ENCODE measurements around the gene DACH1.

Gene DACH1

DNA sequence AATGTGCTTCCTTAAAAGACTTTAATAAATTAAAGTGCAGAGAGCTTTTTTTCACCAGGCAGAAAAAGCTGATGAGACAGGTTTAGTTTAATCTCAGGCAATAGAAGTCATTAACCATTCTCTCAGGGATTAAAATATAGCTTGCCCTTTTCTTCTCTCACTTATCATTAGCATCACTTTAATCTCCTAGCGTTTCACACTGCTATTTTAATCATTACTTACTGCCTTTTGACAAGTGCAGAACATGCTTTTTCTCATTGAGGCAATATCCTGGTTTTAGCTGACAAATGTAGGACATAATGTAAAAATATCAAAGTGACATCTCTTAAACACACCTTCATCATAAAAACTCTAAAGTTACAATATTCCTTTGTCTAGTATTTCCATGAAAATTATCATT, 94.6 kb downstream of the DACH1 start:
- no peak for DNase-seq

DNA sequence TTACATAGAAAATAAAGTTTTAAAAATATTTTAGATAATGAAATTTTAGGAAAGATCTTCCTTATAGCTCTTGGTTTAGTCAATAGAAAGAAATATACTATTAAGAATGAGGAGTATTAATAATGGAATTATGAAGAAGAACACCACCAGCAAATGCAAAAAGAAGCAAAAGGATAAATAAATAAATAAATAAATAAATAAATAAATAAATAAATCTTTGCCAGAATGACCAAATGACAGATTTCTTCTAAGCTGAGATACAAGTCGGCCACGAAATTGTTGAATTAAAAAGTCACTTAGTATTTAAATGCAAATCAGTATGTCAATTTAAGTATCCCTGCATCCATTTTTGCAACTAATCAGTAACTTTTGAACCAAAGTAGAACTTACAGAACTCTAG, 95.9 kb downstream of the DACH1 start:
- no peak for DNase-seq

DNA sequence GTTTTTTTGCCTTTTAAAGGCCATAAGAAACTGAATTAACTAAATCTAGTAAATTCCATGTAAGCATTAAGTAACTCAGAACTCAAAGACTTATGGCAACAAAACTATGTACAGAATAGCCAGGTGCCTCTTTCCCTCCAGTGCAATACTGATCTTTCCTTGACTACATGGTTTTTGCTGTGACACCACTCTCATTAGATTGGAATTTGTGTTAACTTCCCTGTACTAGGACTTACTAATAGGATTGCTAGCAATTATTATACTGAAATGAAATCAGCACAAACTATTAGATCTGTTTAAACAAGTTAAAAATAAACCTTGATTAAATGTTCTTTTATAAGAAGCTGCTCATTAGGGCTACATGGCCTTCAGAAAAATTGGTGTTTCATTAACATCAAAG, 96.3 kb downstream of the DACH1 start:
- DNase-seq, result no peak

DNA sequence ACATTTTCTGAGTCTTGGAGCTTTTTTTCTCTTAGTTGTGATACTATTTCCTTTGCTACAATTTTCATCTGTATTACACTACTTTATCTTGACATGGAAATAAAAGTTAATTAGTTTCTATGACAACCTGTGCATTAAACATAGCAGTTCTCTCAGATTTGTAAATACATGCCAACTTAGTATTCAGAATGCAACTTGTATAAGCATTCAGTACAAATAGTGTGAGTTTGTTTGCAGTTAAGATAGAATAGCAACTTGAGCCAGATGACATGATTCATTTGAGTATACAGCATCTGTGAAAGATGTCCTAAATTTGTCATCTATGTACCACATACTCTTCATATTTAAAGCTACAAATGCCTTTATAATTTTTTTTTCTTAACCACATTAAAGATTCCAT, 98.1 kb downstream of the DACH1 start:
- DNase-seq, result no peak

DNA sequence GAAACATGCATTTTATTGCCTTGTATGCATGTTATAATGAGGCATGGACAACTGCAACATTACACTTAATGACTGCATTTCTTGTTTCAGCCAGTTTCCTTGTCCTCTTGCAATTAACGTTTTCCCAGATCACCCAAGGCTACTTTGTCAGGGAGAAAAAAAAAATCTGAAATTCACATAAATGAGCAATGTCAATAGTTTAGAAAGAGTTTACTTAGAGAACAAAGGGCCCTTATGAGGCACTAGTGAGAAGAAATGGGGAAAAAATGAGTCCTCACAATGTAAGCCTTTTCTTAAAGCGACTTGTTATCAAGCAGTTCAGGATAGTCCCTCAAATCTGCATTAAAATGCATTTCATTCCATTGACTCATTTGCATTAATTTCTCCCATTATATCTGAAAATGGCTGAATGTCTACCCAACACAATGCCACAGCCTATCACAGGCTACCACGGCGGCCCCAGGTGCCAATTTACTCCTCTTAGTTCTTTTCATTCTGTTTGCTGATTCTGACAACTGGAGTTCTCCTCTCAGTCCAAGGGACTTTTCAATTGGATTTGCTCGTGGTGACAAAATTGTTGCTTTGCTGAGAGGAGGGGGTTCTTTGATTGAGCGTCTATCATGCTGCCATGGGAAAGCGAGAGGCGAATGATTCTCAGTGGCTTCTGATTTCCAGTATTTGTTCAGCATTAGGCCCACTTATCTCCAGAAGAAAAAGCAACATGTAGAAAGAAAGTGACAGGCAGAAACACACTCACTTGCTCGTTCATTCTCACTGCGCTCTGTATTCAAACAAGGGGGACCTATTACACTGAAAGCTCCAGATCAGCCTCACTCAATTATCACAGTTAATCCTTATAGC, 107.1 kb downstream of the DACH1 start:
- no peak for DNase-seq

DNA sequence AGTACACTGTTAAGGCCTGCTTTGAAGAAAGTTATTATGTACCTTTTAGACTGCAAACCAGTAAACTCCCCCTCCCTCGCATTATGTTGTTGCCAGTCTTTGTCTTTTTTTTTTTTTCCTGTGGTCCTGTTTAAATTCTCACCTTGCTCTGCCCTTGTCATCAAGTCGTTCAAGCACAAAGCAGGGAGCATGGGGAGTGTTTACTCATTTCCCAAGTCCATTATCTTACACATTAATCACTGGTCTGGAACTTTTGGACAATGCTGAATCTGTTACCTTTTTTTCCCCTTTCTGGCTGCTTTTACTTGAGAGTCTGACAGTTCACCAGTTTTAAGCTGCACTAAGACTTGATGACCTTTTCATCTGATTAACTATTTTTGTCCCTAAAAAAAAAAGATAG, 108.2 kb downstream of the DACH1 start:
- no peak for DNase-seq

DNA sequence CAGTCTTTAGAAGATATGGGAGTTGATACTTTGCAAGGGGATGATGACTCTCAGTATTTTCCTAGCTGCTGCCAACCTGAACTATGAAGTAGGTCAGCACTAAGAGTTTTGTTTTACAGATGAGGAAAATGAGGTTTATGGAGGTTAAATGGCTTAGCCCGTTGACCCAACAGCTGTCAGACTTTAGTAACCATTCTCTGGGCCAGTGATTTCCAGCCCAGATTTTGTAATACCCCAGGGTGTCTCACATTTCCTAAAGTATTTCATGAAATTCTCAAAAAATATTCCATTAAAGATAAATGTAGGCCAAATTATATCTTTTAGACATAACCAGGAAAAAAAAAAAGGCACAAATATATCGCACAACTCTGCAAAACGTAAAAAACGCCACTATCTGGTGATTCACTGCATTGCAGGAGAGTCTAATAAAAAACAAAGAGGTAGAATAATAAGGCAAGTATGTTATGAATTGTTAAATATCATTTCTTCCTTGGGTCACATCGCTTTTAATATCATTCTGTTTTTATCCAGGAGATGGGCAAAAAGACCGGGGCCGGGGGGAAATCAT, 112.5 kb downstream of the DACH1 start:
- DNase-seq, result no peak

DNA sequence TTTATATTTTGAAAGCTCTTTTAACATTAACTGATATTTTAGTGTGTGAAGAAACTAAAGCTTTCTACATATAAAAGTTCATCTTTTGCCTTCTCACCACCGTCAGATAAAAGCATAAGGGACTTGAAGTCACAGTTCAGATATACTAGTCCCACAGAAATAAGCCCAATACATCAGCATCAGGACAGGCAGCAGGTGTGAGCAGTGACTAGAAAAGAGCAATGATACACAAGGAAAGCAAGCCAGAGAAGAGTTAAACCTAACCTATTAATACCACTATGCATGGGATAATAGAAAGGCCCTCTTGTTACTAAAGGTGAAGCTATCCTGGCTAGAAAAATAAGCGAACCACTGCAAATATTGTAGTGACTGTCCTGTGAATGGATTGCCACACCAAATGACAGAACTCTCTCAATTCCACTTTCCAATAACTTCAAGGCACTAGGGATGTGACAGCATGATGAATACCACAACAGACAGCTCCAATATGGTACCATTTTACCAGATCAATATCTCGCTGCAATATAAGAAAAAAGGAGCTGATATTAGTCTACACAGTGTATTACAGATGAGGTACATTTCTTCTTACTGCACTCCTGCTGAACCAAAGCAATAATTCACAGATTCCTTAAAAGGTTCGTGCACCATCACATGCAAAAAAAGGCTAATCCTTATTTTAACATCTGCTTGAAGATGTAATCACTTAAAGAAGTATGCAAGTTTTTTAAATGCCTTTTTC, 114.1 kb downstream of the DACH1 start:
- no peak for DNase-seq

DNA sequence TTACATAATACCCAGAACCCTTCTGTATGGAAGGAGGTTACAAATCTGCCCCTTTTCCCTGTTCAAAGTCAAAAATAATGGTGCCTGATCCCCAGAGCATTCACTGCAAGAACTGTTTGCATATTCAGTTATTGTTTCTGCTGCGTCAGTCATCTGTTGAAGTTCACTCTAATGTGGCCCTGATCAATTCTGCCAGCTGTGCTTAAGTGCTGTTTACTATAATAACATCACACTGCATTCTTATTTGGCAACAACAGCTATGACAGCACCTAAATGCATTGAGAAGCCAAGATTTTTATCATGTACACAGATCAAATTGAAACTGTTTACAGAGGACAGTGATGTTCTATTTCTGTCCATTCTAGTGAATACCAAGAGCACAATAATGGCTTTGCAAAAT, 115.9 kb downstream of the DACH1 start:
- DNase-seq, result no peak

DNA sequence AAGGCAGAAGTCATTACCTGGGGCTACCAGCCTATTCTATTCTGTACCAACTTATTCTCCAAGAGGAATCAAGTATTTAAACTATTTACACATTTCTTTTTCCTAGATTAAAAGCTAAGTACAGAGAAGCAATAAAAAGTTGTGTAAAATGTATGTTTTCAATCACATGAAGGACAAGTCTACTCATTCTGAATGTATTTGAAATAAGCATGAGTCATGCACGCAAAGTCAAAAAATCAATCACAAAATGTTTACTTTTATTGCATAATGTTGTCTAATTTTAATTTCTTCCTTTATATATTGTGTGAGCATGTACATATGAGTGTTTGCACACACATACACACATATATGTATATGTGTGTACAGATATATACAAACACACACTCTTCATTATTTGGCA, 136.7 kb downstream of the DACH1 start:
- DNase-seq, result no peak

DNA sequence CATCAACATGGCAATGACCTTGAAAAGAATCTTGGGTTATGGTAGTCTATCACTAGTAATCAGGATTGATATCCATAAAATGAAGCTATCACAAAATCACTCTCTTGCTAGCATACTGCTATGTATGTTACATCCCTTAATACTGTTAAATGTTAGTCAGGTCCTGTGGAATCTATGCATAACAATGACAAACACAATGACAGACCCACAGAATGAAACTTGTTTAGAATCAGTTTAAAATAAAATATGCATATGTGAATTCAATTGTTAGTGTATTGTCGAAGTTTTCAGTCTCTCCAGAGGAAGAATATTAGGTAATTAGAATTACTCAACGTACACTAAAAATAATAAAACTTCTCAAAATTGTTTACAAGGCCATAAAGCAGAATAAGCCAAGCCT, 137.6 kb downstream of the DACH1 start:
- DNase-seq, result no peak

DNA sequence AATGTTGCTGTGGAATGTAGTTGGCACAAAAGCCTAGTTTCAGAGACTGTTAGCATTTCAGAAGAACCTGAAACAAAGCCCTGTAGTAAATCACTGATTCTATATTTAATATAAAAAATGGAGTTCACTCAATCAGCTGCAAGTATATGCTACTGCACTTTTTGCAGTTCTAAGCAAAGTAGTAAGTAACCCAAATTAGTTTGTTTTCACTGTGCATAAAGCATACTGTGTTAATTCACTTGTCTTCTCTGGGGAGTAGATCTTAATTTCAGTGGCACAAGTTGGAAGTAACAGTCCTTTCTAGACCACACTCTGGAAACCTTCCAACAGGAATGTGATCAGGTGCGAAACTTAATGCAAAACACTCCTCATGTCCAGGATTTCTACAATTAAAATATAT, 139.3 kb downstream of the DACH1 start:
- DNase-seq, result no peak

DNA sequence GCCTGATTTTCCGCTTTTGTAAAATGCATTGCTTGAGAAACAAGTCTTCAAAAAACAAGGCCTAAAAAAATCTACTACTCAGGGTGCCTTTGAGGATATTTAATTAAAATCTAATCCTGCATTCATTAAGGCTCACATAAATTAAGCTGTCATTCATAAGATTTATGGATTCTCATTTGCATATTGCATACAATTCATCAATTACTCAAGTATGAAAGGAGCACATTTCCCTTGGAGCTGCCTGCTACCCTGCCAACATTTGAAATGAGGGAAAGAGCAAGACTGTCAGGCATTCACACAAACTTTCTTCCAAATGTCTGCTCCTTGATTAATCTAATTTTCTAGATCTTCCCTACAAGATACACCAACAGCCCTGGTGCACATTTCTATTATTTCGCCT, 140.0 kb downstream of the DACH1 start:
- no peak for DNase-seq

DNA sequence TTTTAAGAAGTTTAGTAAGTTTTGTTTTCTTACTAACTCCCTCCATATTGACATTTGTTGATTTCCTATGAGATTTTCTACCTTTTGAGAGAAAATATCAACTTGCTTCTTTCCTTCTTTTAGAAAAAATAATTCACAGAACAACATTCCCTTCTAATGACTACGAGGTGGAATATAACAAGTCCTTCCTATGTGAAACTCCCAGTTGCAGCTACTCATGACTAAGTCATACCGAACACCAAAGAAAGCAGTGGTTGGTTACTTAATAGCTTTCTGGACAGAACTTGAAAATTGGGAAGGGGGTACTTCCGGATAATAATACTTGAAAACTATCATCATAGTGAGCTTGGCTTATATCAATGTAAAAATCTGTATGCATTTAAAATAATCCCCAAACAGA, 144.8 kb downstream of the DACH1 start:
- DNase-seq, result peak in 1 of 3 donors; percentile 8

DNA sequence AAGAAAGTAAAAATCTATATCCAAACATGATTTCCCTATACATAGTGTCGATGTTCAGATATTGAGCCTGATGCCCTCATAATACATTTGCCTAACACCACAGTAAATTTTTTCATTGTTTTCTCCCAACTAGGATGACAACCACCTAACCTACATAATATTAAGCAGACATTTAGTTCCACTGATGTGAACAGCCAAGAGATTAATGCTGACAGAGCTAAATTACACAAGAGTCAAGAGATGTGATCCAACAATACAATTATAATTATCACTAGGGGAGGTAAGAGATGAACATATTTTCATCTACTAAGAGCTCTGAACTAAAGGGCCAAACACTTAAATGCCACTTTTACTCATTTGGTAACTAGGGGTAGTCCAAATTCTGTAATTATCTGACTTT, 145.9 kb downstream of the DACH1 start:
- DNase-seq, result no peak

DNA sequence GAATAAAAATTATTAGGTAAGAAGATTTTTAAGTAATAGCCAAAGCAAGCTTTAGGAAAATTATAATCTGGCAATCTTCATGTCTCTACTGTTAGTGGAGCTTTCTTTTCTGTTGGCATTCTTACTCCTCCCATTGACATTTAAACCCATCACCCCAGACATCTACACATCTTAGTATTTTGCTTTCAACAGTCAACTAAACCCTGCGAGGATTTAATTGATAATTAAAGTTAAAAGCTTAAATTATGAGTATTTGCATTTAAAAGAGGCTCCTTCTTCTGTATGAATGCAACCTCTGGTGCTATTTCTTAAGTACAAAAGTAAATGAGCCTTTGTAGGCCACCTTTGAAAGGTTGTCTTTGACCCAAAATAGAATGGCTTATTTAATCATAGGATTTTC, 148.1 kb downstream of the DACH1 start:
- DNase-seq, result no peak

DNA sequence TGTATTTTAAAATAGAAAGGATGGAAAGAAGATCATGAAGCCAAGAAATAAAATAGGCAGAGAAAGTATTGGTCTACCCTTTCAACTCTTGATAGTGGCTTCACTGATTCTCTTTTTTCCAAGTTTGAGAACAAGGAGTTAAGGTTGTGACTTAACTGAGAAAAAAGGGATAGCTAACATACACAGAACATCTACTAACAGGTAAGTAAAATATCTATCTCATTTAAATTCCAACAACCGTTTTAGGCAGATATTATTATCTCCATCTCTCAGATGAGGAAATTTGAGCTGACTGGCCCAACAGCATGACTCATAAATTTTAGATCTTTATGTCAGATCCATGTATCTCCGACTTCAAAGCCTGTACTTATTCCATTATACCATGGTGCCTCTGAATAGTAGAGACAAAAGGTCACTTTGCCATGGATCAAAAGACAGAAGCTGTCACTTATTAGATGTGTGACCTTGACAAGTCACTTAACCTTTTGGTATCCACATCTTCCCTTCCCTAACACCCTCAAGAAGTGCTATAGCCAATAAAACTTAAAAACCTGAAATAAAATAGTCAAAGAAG, 152.1 kb downstream of the DACH1 start:
- DNase-seq, result no peak

DNA sequence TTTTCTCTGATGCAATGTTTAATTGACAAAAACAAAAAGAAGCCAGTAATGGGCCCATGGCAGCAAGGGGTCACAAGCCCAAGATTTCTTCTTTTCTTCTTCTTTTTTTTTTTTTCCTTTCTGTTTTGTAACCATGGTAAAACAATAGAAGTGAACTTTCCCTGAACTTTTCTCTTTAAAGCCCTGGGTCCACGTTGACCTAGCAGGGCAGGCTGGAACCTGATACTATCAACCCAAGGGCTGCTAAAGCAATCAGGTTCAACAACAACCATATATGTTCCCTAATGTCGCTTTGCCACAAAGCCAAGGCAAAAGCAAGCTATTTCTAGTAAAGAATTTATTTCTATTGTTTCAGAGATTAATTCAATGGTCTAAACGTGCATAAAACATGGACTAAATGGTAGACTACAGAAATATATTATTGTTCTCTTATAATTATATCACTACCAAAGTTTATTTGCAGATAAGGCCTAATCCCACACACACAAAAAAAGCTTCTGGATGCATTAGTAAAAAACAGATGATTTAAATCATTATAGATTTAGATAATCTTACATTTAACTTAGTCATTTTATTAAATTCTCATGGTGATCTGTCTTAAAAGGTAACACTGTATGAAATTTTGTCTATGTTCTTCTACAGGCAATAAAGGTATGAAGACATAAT, 153.9 kb downstream of the DACH1 start:
- DNase-seq, result no peak

DNA sequence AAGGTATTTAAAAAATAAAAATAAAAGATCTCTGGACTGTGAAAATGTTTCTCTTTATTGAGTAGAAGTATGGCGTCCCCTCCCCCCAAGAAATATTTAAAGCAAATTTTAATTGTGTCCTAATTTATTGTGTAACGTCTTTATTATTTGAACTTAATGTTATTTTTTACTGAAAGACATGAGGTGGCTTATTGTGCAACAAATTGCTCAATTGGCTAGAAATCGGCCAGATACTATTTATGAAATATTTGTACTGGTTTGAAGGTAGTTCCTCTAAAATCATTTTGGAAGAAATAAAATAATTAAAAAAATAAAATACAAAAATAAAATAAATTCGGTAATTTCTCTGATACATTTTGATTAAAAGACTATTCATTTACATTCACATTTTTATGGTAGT, 162.3 kb downstream of the DACH1 start:
- DNase-seq, result peak; percentile 13 to 53 (median 29)

DNA sequence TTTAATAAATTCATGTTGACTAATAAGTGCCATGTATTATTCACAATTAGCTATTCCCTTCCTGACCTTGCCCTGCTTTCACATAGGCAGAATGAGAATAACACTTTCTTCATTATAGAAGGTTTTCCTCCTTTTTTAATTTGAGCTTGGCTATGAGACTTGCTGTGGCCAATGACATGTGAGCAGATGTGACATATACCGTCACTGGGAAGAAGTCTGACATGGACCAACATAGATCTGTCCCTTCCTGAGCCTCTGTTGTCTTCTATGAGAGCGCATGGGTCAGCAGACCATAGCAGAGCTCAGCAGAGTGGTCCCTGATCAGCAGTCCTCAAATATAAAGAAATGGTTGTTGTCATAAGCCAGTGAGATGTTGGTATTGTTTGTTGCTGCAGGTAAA, 163.9 kb downstream of the DACH1 start:
- DNase-seq, result no peak

DNA sequence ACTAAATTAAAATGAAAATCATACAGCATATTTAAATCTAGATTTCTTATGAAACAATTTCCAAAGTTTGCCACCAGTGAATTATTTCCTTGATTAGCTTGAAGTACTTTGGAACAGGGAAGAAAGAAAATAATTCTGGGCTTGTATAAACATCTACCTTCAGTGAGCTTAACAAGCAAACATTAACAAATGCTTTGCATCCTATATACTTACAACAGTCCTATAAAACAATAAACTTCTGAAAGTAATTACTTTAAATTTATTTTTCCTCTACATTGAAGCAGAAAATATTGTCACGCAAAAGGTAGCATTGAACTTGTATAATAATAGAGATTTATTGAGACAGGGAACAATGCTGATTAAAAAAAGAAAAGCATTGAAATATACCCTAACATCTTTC, 164.8 kb downstream of the DACH1 start:
- DNase-seq, result no peak

DNA sequence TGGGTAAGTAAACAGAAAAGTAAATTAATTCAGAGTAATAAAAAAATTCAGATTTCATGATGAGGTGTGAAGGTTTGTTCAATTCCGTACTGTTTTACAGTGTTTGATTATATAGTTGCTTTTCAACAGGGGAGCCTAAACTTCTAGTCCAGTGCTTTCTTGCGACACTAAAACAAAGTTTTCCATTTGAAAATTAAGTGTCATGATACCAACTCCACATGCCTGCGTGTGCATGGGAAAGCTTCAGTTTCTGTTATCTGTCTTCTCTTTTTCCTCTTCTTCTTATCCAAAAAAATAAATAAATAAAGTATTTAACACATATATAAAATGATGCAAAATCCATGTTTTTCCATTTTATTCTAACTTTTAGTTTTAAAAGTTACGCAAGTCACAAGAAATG, 165.3 kb downstream of the DACH1 start:
- no peak for DNase-seq

DNA sequence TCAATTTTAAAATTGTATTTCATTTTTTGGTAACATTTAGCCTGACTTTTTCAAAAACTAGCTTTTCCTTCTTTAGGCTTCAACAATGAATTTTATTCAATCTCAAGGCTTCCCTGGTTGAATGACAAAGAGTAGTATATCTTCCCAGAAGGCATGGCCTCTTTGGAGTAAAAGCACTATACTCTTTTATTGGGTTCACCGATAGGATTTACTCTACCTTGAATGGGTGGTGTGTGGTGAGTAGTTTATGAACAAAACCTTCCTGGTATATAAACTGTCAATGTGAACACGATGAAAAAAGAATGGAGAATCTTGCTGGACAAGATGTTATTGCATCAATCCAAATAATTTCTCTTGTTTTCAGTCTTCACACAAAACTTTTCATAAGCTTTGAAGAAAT, 167.7 kb downstream of the DACH1 start:
- no peak for DNase-seq

Measured in suppressor macrophage treated with lipopolysaccharide for 1 hour (primary cell).